Measurements from ENCODE around the gene KLHL28.
"Not testable (repeated sequence)": the region's sequence is repeated elsewhere in the genome, so short reads cannot be mapped to it uniquely, and the experiment has no call there.

The KLHL28 gene

DNA sequence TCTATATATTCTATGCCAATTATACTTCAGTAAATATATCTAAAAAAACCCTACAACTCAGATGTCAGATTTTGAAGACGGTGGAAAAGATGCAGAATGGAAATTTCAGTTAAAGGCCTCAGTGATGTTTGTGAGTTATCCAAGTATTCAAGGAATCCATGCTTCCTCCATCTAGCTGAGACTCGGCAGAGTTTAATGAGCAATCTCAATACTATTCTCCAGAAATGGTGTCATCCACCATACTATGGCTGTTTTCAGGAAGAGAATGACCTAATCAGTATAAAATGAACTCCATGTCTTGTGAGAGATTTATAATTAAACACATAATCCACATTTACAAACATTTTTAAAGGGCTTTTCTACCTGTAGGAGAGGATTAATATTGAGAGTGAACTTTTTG, 66.0 kb downstream of the KLHL28 start:
- Mint-ChIP-seq H3K4me3 (no peak overlapping the region), H3K9me3 (peaks cover 6% of the 10 kb centered on the region), H3K27me3 (no peaks in the 10 kb centered on the region), H3K27ac (no peak overlapping the region), H3K4me1 (ENCODE audit: low read depth) (peaks cover 25% of the 10 kb centered on the region), H3K36me3 (ENCODE audit: low read depth) (no peaks in the 10 kb centered on the region)

DNA sequence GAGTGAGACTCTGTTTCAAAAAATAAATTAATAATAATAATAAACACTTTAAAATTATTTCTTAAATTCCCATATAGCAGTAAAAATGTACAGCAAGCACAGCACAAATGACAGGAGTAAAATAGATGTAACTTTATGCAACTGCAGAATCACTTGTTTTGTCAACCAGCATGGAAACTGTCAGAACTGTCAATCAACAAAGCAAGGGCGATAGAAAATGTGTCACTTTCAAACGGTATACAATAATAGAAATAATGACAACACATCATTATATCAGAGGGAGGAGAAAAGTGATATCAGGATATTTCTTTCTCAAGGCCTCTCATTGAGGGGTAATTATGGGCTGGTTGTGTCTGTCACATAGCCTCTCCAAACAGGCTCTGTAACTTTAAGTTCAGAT, 68.2 kb downstream of the KLHL28 start:
- Mint-ChIP-seq H3K4me1 (ENCODE audit: low read depth) (peaks cover 21% of the 10 kb centered on the region), H3K9me3 (peaks cover 6% of the 10 kb centered on the region), H3K4me3 (no peak overlapping the region), H3K27me3 (no peaks in the 10 kb centered on the region), H3K27ac (no peak overlapping the region), H3K36me3 (ENCODE audit: low read depth) (no peaks in the 10 kb centered on the region)

DNA sequence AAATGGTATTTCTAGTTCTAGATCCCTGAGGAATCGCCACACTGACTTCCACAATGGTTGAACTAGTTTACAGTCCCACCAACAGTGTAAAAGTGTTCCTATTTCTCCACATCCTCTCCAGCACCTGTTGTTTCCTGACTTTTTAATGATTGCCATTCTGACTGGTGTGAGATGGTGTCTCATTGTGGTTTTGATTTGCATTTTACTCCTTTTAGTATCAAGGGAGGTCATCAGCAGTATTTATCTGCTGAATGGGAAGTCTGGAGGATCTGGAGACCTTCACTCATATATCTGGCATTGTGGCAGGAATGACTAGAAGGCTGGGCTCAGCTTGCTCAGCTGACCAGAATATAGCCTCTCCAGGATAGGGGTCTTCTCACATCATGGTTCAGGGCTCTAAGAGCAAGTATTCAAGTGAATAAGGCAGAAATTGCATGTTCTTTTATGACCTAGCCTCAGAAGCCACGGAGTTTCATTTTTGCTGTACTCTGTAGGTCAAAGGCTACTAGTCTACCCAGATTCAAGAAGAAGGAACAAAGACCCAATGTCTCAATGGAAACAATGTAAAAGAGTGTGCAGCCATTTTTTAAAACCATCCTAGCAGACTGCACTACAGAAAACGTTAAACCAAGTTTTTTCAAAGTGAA, 69.9 kb downstream of the KLHL28 start:
- H3K36me3 Mint-ChIP-seq (ENCODE audit: low read depth); H3K9me3 Mint-ChIP-seq; H3K27me3 Mint-ChIP-seq: not testable (repeated sequence)
- H3K4me3 Mint-ChIP-seq, result peak overlapping the region; percentile 11
- H3K4me1 Mint-ChIP-seq (ENCODE audit: low read depth), result peaks cover 14% of the 10 kb centered on the region
- peak overlapping the region; percentile 77 for H3K27ac Mint-ChIP-seq

DNA sequence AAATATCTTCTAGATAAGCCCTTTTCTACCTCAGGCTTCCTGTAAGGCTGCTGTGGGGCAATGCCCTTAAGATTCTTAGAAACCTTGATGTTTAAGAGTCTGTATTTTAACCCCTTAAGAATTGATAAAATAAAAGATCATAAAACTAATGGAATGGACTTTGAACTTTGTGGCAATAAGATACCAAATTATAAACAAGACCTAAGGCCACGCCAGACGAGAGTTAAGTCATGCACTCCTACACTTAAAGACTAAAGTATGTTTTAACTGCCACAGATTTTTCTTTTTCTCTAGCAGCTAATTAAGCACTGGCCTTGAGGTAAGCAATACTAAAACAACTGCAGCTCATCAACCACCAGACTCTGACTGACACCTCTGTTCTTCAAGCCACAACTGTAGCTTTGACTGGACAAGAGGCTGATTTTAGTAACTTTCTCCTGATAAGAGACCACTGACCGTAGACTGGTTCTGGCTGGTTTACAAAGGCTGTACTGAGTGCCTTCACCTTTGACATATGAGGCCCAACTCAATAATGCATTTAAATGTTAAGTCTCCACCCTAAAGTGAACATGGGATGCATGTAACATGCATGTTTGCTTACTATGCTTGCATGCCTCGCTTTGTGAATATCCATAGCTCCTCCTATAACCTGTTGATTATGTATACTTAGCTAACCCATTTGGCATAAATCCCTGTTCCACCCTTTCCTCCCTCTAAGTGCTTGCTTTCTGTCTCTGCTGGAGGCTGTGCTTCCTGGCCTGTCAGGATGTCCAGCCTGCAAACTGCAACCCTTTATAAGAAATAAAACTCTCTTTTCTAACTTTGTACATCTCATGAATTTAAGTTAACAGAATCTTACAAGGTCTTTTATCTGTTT, 71.9 kb downstream of the KLHL28 start:
- peaks cover 14% of the 10 kb centered on the region for H3K4me1 Mint-ChIP-seq (ENCODE audit: low read depth)
- H3K27ac Mint-ChIP-seq, result no peak overlapping the region
- no peaks in the 10 kb centered on the region for H3K27me3 Mint-ChIP-seq
- H3K36me3 Mint-ChIP-seq (ENCODE audit: low read depth), result no peaks in the 10 kb centered on the region
- H3K9me3 Mint-ChIP-seq, result peaks cover 6% of the 10 kb centered on the region
- H3K4me3 Mint-ChIP-seq, result no peak overlapping the region

DNA sequence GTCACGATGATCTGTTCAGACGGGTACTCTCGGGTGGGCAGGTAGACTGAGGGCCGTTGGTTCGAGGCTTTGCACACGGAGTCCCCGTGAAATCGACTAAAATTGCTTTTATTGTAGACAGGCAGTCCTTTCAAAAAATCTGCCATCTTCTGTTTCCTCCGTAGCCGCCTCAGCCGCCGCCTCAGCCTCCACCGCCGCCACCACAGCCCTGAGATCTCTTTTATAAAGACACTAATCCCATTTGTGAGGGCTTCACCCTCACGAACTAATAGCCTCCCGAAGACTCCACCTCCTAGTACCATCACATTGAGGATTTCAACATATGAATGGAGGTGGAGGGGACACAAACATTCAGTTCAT, 74.2 kb downstream of the KLHL28 start:
- peaks cover 4% of the 10 kb centered on the region for H3K36me3 Mint-ChIP-seq (ENCODE audit: low read depth)
- H3K4me1 Mint-ChIP-seq (ENCODE audit: low read depth), result peaks cover 10% of the 10 kb centered on the region
- no peak overlapping the region for H3K4me3 Mint-ChIP-seq
- peaks cover 16% of the 10 kb centered on the region for H3K9me3 Mint-ChIP-seq
- H3K27ac Mint-ChIP-seq, result no peak overlapping the region
- H3K27me3 Mint-ChIP-seq, result peaks cover 4% of the 10 kb centered on the region

DNA sequence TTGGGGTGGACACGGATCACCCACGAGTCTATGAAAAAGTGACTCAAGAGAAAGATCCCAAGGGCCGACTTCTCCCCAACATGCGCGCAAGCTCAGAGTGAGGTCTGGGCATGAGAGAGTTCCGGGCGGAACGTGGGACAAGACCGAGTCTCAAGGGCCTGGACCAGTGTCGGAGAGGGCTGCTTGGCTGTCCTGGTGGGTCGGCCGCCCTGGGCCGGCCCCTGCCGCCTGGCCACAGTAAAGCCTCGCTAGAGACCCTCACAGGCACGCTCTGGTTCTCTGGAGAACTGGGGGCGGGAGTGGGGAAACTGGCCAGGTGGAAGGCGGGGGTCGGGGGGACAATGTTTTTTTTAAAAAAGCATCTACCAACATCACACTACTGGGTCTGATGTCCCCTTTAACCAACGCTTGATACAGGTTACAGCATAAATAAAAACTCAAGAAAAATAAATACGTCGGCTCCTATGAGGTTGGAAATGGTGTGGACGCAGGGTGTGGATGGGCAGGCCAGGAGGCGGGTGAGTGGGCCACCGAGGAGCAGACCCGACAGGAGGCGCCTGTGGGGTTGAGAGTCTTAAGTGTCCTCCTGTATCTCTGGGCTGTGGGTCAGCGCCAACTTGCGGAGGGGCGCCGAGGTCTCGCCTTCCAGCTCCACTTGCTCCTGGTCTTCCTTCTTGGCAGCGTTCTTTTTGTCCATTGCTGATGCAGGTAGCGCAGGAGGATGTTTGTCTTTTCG, 74.7 kb downstream of the KLHL28 start:
- H3K27me3 Mint-ChIP-seq, result peaks cover 8% of the 10 kb centered on the region
- peaks cover 19% of the 10 kb centered on the region for H3K9me3 Mint-ChIP-seq
- no peak overlapping the region for H3K27ac Mint-ChIP-seq
- no peak overlapping the region for H3K4me3 Mint-ChIP-seq
- H3K36me3 Mint-ChIP-seq (ENCODE audit: low read depth), result peaks cover 9% of the 10 kb centered on the region
- H3K4me1 Mint-ChIP-seq (ENCODE audit: low read depth), result peaks cover 5% of the 10 kb centered on the region

DNA sequence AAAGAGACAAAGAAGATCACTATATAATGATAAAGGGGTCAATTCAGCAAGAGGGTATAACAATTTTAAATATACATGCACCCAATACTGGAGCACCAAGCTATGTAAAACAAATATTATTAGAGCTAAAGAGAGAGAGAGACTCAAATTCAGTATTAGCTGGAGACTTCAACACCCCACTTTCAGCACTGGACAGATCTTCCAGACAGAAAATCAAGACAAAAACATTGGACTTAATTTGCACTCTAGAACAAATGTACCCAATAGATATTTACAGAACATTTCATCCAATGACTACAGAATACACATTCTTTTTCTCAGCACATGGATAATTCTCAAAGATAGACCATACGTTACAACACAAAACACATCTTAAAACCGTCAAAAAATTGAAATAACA, 81.0 kb downstream of the KLHL28 start:
- Mint-ChIP-seq H3K27me3 (peaks cover 22% of the 10 kb centered on the region), H3K9me3 (peaks cover 26% of the 10 kb centered on the region), H3K4me1 (ENCODE audit: low read depth) (no peaks in the 10 kb centered on the region), H3K36me3 (ENCODE audit: low read depth) (peaks cover 12% of the 10 kb centered on the region), H3K27ac (no peak overlapping the region), H3K4me3 (no peak overlapping the region)
